Activated CD4-positive, alpha-beta T cell treated with anti-CD3 and anti-CD28 coated beads, Interleukin-2, amount 10 ng/mL, durations not matched to agents 24 days and 14 days (primary cell): ENCODE results near the gene GLYR1. TPM values are rescaled to one million over a fixed set of nuclear protein-coding genes. Genes with fewer than 3 reads are reported as not detected.

ENCODE experiments used
- DNase-seq: peaks from one replicate; pipeline ENCODE4 v3.0.0; 2022
- H3K27ac Mint-ChIP-seq: one replicate; pipeline ENCODE4 v1.8.0; 2022; ENCODE audit warnings: mild to moderate bottlenecking, mixed read lengths
- H3K27me3 Mint-ChIP-seq: one replicate; pipeline ENCODE4 v1.8.0; 2022; ENCODE audit warnings: mixed read lengths
- H3K36me3 Mint-ChIP-seq: one replicate; pipeline ENCODE4 v1.8.0; 2022; ENCODE audit warnings: low read depth, mild to moderate bottlenecking, mixed read lengths
- H3K4me1 Mint-ChIP-seq: one replicate; pipeline ENCODE4 v1.8.0; 2021; ENCODE audit warnings: mixed read lengths
- H3K4me3 Mint-ChIP-seq: one replicate; pipeline ENCODE4 v1.8.0; 2022; ENCODE audit warnings: mild to moderate bottlenecking, moderate library complexity, mixed read lengths
- H3K9me3 Mint-ChIP-seq: one replicate; pipeline ENCODE4 v1.8.0; 2021; ENCODE audit warnings: mixed read lengths
- intact Hi-C: fragments of 100-400 bp; cut with micrococcal nuclease; formaldehyde crosslinking; loops from one replicate; pipeline ENCODE4 v1.15.1; 2023
- total RNA-seq: library from RNA; stranded (reverse); gene quantifications from 2 replicates; pipeline ENCODE4 v1.2.3, GENCODE V29; 2022

The GLYR1 gene
- total RNA-seq, 1 donor from 2014 or later = 109 TPM

- peak overlapping the region; percentile 83 for H3K4me3 Mint-ChIP-seq
- H3K36me3 Mint-ChIP-seq = peaks cover 16% of the 10 kb centered on the region
- no peaks in the 10 kb centered on the region for H3K27me3 Mint-ChIP-seq
- peaks cover 7% of the 10 kb centered on the region for H3K4me1 Mint-ChIP-seq
- intact Hi-C loops = no loop called here
- H3K9me3 Mint-ChIP-seq = no peaks in the 10 kb centered on the region
- DNase-seq = no peak
- H3K27ac Mint-ChIP-seq = no peak overlapping the region
Observed at GRCh38 chr16:4801051-4801961, 45.8 kb downstream of the GLYR1 start.

GRCh38 chr16:4800290-4801041 lies 46.6 kb downstream of the GLYR1 start:
- H3K4me3 Mint-ChIP-seq = peak overlapping the region; percentile 6
- H3K36me3 Mint-ChIP-seq = peaks cover 14% of the 10 kb centered on the region
- H3K27me3 Mint-ChIP-seq = no peaks in the 10 kb centered on the region
- peaks cover 7% of the 10 kb centered on the region for H3K4me1 Mint-ChIP-seq
- H3K27ac Mint-ChIP-seq = no peak overlapping the region
- H3K9me3 Mint-ChIP-seq = no peaks in the 10 kb centered on the region
- intact Hi-C loops = no loop called here
- DNase-seq = peak; percentile 66

DNA sequence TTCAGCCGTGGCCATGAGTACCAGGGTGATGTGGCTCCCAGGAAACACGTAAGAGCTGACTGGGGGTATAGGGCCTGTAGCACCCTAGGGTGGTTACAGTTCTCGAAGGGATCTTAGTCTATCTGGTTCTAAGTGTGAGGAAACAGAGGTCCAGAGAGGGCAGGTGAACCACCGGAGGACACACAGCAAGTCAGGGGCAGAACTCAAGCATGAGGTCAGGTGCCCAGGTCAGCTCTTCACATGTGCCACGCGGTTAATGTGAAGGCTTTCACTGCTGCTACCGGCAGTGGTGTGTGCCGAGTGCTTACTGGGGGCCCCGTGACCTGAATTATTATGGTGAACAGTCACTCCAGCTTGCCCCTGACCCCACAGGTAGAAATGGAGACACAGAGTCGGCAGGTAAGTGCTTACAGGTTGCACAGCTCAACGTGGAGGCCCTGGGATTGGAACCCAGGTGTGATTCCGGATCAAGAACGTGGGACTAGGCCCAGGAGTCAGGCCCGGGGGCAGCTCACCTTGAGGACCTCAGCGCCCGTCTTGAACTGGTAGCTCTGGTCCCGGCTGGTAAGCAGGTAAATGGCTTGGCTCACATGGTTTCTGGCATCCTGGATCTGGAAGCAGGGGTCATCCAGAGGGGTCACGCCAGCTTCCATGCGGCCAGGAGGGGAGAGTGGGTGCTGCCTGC lies 47.8 kb downstream of the GLYR1 start:
- H3K27ac Mint-ChIP-seq = no peak overlapping the region
- H3K9me3 Mint-ChIP-seq = no peaks in the 10 kb centered on the region
- peaks cover 7% of the 10 kb centered on the region for H3K4me1 Mint-ChIP-seq
- no peak for DNase-seq
- no peaks in the 10 kb centered on the region for H3K27me3 Mint-ChIP-seq
- intact Hi-C loops = no loop called here
- peak overlapping the region; percentile 30 for H3K4me3 Mint-ChIP-seq
- peaks cover 5% of the 10 kb centered on the region for H3K36me3 Mint-ChIP-seq

GRCh38 chr16:4798456-4798855 lies 48.6 kb downstream of the GLYR1 start:
- H3K27me3 Mint-ChIP-seq = no peaks in the 10 kb centered on the region
- no peak overlapping the region for H3K4me3 Mint-ChIP-seq
- no peaks in the 10 kb centered on the region for H3K9me3 Mint-ChIP-seq
- no peaks in the 10 kb centered on the region for H3K36me3 Mint-ChIP-seq
- no peak overlapping the region for H3K27ac Mint-ChIP-seq
- H3K4me1 Mint-ChIP-seq = peaks cover 3% of the 10 kb centered on the region
- DNase-seq = no peak
- intact Hi-C loops = no loop called here

- H3K4me1 Mint-ChIP-seq = peaks cover 2% of the 10 kb centered on the region
- no peaks in the 10 kb centered on the region for H3K36me3 Mint-ChIP-seq
- no peaks in the 10 kb centered on the region for H3K9me3 Mint-ChIP-seq
- no peak overlapping the region for H3K4me3 Mint-ChIP-seq
- no peak overlapping the region for H3K27ac Mint-ChIP-seq
- DNase-seq = no peak
- intact Hi-C loops = no loop called here
- no peaks in the 10 kb centered on the region for H3K27me3 Mint-ChIP-seq
Observed at GRCh38 chr16:4797805-4798252, 49.3 kb downstream of the GLYR1 start.

GRCh38 chr16:4796982-4797804 lies 49.9 kb downstream of the GLYR1 start:
- peaks cover 2% of the 10 kb centered on the region for H3K4me1 Mint-ChIP-seq
- no peaks in the 10 kb centered on the region for H3K27me3 Mint-ChIP-seq
- H3K9me3 Mint-ChIP-seq = no peaks in the 10 kb centered on the region
- H3K27ac Mint-ChIP-seq = no peak overlapping the region
- intact Hi-C loops = no loop called here
- H3K4me3 Mint-ChIP-seq = no peak overlapping the region
- no peaks in the 10 kb centered on the region for H3K36me3 Mint-ChIP-seq
- no peak for DNase-seq

DNA sequence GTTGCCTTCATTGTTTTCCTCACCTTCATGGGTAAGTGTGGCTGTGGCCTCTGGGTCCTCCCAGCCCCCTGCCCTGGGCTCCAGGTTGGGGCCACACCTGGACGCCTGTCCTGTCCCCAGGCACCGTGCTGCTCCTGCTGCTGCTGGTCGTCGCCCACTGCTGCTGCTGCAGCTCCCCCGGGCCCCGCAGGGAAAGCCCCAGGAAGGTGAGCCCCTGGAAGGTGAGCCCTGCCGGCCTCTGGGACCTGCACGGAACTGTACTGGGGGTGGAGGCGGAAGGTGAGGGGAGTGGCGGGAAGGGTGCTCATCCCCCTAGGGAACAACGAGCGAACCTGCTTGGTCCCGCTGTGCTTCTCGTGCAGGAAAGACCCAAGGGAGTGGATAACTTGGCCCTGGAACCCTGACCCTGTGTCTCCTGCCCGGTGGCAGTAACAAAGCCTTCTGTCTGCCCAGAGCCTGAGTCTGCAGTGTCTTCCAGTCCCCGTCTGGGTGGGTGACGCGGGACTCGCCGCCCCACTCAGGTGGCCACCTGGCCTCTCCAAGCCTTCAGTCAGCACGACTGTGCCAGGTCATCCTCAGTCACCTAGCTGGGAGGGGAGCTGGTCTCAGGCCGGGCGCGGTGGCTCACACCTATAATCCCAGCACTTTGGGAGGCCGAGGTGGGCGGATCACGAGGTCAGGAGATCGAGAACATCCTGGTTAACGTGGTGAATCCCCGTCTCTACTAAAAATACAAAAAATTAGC lies 51.1 kb downstream of the GLYR1 start:
- no peak overlapping the region for H3K4me3 Mint-ChIP-seq
- no peaks in the 10 kb centered on the region for H3K36me3 Mint-ChIP-seq
- no peak for DNase-seq
- no peaks in the 10 kb centered on the region for H3K9me3 Mint-ChIP-seq
- H3K27me3 Mint-ChIP-seq = peaks cover 1% of the 10 kb centered on the region
- intact Hi-C loops = no loop called here
- no peak overlapping the region for H3K27ac Mint-ChIP-seq
- peaks cover 5% of the 10 kb centered on the region for H3K4me1 Mint-ChIP-seq

GRCh38 chr16:4795181-4795827 lies 51.8 kb downstream of the GLYR1 start, which contains the start of gene SMIM22:
TSS of gene SMIM22 (plus strand) at chr16:4795369. CDS start at chr16:4795735, 366 bp downstream.
- Mint-ChIP-seq H3K4me1 (peaks cover 4% of the 10 kb centered on the region), H3K27ac (no peak within 1 kb of the TSS), H3K4me3 (no peak within 1 kb of the TSS), H3K36me3 (no peaks in the 10 kb centered on the region), H3K9me3 (no peaks in the 10 kb centered on the region), H3K27me3 (peaks cover 1% of the 10 kb centered on the region)
- DNase-seq = no peak
- intact Hi-C loops = no loop called here

DNA sequence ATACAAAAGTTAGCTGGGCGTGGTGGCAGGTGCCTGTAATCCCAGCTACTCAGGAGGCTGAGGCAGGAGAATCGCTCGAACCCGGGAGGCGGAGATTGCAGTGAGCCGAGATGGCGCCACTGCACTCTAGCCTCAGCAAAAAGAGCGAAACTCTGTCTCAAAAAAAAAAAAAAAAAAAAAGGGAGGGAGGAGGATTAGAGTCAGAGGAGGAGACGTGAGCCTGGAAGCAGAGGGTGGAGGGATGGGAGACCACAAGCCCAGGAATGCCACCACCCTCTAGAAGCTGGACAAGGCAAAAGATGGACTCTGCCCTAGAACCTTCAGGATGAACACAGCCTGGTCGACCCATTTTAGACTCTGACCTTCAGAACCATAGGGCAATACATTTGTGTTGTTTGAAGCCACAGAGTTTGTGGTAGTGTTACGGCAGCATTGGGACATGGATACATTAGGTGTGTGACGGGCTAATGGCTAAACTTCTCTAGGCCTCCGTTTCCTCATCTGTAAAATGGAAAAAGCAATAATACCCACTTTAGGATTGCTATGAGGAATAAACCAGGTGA lies 54.1 kb downstream of the GLYR1 start:
- H3K4me3 Mint-ChIP-seq = no peak overlapping the region
- no peaks in the 10 kb centered on the region for H3K9me3 Mint-ChIP-seq
- no peak for DNase-seq
- no peak overlapping the region for H3K27ac Mint-ChIP-seq
- H3K27me3 Mint-ChIP-seq = peaks cover 1% of the 10 kb centered on the region
- H3K4me1 Mint-ChIP-seq = peaks cover 4% of the 10 kb centered on the region
- intact Hi-C loops = no loop called here
- no peaks in the 10 kb centered on the region for H3K36me3 Mint-ChIP-seq

GRCh38 chr16:4790871-4791270 lies 56.2 kb downstream of the GLYR1 start:
- H3K27ac Mint-ChIP-seq = no peak overlapping the region
- intact Hi-C loops = no loop called here
- DNase-seq = no peak
- H3K27me3 Mint-ChIP-seq = peaks cover 1% of the 10 kb centered on the region
- no peaks in the 10 kb centered on the region for H3K36me3 Mint-ChIP-seq
- H3K4me3 Mint-ChIP-seq = no peak overlapping the region
- H3K4me1 Mint-ChIP-seq = peaks cover 4% of the 10 kb centered on the region
- H3K9me3 Mint-ChIP-seq = no peaks in the 10 kb centered on the region

DNA sequence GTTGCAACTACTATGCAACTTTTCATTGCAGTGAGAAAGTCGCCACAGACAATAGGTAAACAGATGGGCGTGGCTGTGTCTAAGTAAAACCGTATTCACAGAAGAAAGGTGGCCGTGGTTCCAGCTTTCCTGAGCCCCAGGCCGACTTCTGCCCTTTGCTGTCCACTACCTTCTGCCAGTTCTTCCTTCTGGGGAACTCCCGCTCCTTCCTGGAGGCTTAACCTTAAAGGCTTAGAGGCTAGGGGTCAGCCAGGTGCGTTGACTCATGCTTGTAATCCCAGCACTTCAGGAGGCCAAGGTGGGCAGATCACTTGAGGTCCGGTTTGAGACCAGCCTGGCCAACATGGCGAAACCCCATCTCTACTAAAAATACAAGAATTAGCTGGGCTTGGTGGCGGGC lies 56.8 kb downstream of the GLYR1 start:
- DNase-seq = no peak
- intact Hi-C loops = no loop called here
- Mint-ChIP-seq H3K27me3 (peaks cover 1% of the 10 kb centered on the region), H3K4me1 (peaks cover 4% of the 10 kb centered on the region), H3K27ac (no peak overlapping the region), H3K4me3 (no peak overlapping the region), H3K36me3 (no peaks in the 10 kb centered on the region), H3K9me3 (no peaks in the 10 kb centered on the region)

GRCh38 chr16:4788910-4789309 lies 58.2 kb downstream of the GLYR1 start:
- peaks cover 1% of the 10 kb centered on the region for H3K27me3 Mint-ChIP-seq
- no peak for DNase-seq
- H3K27ac Mint-ChIP-seq = no peak overlapping the region
- peaks cover 4% of the 10 kb centered on the region for H3K4me1 Mint-ChIP-seq
- no peak overlapping the region for H3K4me3 Mint-ChIP-seq
- H3K9me3 Mint-ChIP-seq = no peaks in the 10 kb centered on the region
- H3K36me3 Mint-ChIP-seq = no peaks in the 10 kb centered on the region
- intact Hi-C loops = no loop called here
